GM12878 (cell line): ENCODE results near the gene NAT8L.

Experiments used
- POLR2A ChIP-seq: IDR thresholded peaks from 2 replicates; pipeline ENCODE4 v1.6.1; 2011; ENCODE audit warnings: low read depth, mild to moderate bottlenecking, low read length
- SMC3 ChIP-seq: IDR thresholded peaks from 2 replicates; pipeline ENCODE4 v1.6.1; 2011; ENCODE audit warnings: low read length, improper control_type of control experiment, borderline replicate concordance
- TF ChIP-seq, protein P1 (sequence below), 3 experiments: IDR thresholded peaks in 2 of 3; conservative IDR thresholded peaks in 1 of 3; 2 replicates each; pipeline ENCODE4 v1.5.1; 2011; ENCODE audit warnings: low read depth in 3 of 3, low read length in 3 of 3, mild to moderate bottlenecking in 3 of 3, control low read depth in 2 of 3, moderate library complexity in 2 of 3, inconsistent platforms in 1 of 3, mixed read lengths in 1 of 3; ENCODE audit not compliant: control insufficient read depth in 2 of 3, insufficient read depth in 1 of 3; ENCODE audit errors: extremely low read depth in 1 of 3

DNA sequence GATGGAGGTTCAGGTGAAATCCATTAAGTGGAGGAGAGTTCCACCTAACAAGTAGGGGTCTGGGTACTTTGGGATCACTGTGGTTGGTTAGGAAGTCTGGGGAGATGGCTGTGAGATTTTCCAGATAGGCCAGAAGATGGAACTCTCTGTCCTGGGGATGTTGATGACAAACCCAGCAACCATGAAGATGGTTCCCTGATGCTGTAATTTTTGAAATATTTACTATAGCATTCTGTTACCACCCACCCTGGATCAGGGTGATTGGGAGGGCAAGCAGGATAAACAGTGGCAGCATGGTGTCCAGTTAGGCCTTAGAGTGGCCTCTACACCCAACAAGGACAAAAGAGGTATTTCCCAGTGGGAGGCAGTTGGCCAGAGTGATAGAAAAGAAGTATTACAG, 34.4 kb upstream of the NAT8L start:
- TF ChIP-seq, protein P1, sequence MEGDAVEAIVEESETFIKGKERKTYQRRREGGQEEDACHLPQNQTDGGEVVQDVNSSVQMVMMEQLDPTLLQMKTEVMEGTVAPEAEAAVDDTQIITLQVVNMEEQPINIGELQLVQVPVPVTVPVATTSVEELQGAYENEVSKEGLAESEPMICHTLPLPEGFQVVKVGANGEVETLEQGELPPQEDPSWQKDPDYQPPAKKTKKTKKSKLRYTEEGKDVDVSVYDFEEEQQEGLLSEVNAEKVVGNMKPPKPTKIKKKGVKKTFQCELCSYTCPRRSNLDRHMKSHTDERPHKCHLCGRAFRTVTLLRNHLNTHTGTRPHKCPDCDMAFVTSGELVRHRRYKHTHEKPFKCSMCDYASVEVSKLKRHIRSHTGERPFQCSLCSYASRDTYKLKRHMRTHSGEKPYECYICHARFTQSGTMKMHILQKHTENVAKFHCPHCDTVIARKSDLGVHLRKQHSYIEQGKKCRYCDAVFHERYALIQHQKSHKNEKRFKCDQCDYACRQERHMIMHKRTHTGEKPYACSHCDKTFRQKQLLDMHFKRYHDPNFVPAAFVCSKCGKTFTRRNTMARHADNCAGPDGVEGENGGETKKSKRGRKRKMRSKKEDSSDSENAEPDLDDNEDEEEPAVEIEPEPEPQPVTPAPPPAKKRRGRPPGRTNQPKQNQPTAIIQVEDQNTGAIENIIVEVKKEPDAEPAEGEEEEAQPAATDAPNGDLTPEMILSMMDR (IDR thresholded peaks at IDR 0.05 in 2 of 3, conservative IDR thresholded peaks at IDR 0.05 in 1 of 3; ENCODE audit: control insufficient read depth in 2 of 3, extremely low read depth in 1 of 3, insufficient read depth in 1 of 3, low read depth in 3 of 3, low read length in 3 of 3), result no peak
- TF ChIP-seq POLR2A (no peak), SMC3 (no peak)
